Measurements from ENCODE around the gene ACACB. TPM values are rescaled to one million over a fixed set of nuclear protein-coding genes. Genes with fewer than 3 reads are reported as not detected.

Gene ACACB
- total and polyA plus RNA-seq, 8 donors: 23.4 to 58.9 (median 31.6) TPM

GRCh38 chr12:109268896-109269295, 152.5 kb downstream of the ACACB start:
- DNase-seq (no peak), FAIRE-seq (no peak), ATAC-seq (no peak)
- H3K9me3 ChIP-seq: no peaks in the 10 kb centered on the region
- no peak overlapping the region for H3K4me3 ChIP-seq
- H3K36me3 ChIP-seq: peaks cover 0 to 33% (median 10%) of the 10 kb centered on the region in 3 donors
- intact Hi-C loops (cut with DNase I): loop anchor here in 1 of 3 donors (10.0 kb wide), 1 partner anchor 116 kb away; no protein-coding TSS in a partner anchor
- TF ChIP-seq CTCF (IDR thresholded peaks at IDR 0.05): no peak
- no peaks in the 10 kb centered on the region for H3K4me1 ChIP-seq
- WGBS, 2 donors: 89 to 97% methylated on average over 4 of the region's 4 CpGs
- no peaks in the 10 kb centered on the region for H3K27me3 ChIP-seq
- H3K27ac ChIP-seq: no peak overlapping the region

- Histone ChIP-seq H3K27me3 (no peaks in the 10 kb centered on the region), H3K9me3 (no peaks in the 10 kb centered on the region), H3K4me1 (no peaks in the 10 kb centered on the region), H3K27ac (no peak overlapping the region), H3K4me3 (no peak overlapping the region), H3K36me3 (peaks cover 0 to 31% (median 10%) of the 10 kb centered on the region in 3 donors)
- ATAC-seq (no peak), DNase-seq (no peak), FAIRE-seq (no peak)
- TF ChIP-seq CTCF (IDR thresholded peaks at IDR 0.05): no peak
- 60% methylated on average over 3 of the region's 3 CpGs for WGBS, 2 donors
- intact Hi-C loops (cut with DNase I): loop anchor here in 1 of 3 donors (10.0 kb wide), 1 partner anchor 115 kb away; no protein-coding TSS in a partner anchor
Measured at GRCh38 chr12:109269428-109269827, 153.0 kb downstream of the ACACB start.

- ATAC-seq (no peak), FAIRE-seq (no peak), DNase-seq (no peak)
- intact Hi-C loops (cut with DNase I): no loop called here
- no peaks in the 10 kb centered on the region for H3K4me1 ChIP-seq
- no peaks in the 10 kb centered on the region for H3K27me3 ChIP-seq
- H3K4me3 ChIP-seq: no peak overlapping the region
- WGBS, 2 donors: 0 to 26% methylated on average over 1 of the region's 1 CpG
- H3K36me3 ChIP-seq: peaks cover 0 to 20% (median 6%) of the 10 kb centered on the region in 3 donors
- no peaks in the 10 kb centered on the region for H3K9me3 ChIP-seq
- H3K27ac ChIP-seq: no peak overlapping the region
- no peak for TF ChIP-seq CTCF (IDR thresholded peaks at IDR 0.05)
Measured at GRCh38 chr12:109270494-109270893, 154.1 kb downstream of the ACACB start.

- TF ChIP-seq CTCF (IDR thresholded peaks at IDR 0.05): no peak
- DNase-seq: no peak
- H3K27me3 ChIP-seq: no peaks in the 10 kb centered on the region
- WGBS, 2 donors: 93 to 97% methylated on average over 3 of the region's 3 CpGs
- no peak overlapping the region for H3K4me3 ChIP-seq
- H3K27ac ChIP-seq: no peak overlapping the region
- no peak for FAIRE-seq
- peaks cover 0 to 11% (median 0%) of the 10 kb centered on the region in 3 donors for H3K36me3 ChIP-seq
- no peaks in the 10 kb centered on the region for H3K9me3 ChIP-seq
- intact Hi-C loops (cut with DNase I): no loop called here
- H3K4me1 ChIP-seq: no peaks in the 10 kb centered on the region
- no peak for ATAC-seq
Measured at GRCh38 chr12:109271418-109271817, 155.0 kb downstream of the ACACB start.

- intact Hi-C loops (cut with DNase I): no loop called here
- DNase-seq (no peak), ATAC-seq (no peak), FAIRE-seq (no peak)
- H3K27ac ChIP-seq: no peak overlapping the region
- no peaks in the 10 kb centered on the region for H3K27me3 ChIP-seq
- no peaks in the 10 kb centered on the region for H3K9me3 ChIP-seq
- no peak overlapping the region for H3K4me3 ChIP-seq
- TF ChIP-seq CTCF (IDR thresholded peaks at IDR 0.05): no peak
- H3K36me3 ChIP-seq: no peaks in the 10 kb centered on the region
- H3K4me1 ChIP-seq: no peaks in the 10 kb centered on the region
- 45 to 47% methylated on average over 16 of the region's 16 CpGs for WGBS, 2 donors
Measured at GRCh38 chr12:109273354-109273753, 157.0 kb downstream of the ACACB start.

All from pancreas (tissue), 10 donors.